Muscle of leg (tissue), 11 donors: ENCODE measurements around the gene SLC26A11. TPM values are rescaled to one million over a fixed set of nuclear protein-coding genes. Genes with fewer than 3 reads are reported as not detected.
"Not testable (repeated sequence)": the region's sequence is repeated elsewhere in the genome, so short reads cannot be mapped to it uniquely, and the experiment has no call there.

Source experiments
- DNase-seq: peaks from one replicate; pipeline ENCODE4 v3.0.0; 2013
- H3K27ac ChIP-seq: one replicate; pipeline ENCODE4 v1.5.1; 2013; ENCODE audit warnings: mild to moderate bottlenecking, low read length, control low read depth
- H3K27me3 ChIP-seq: one replicate; pipeline ENCODE4 v1.6.1; 2013; ENCODE audit warnings: low read length; ENCODE audit not compliant: control insufficient read depth, insufficient read depth
- H3K36me3 ChIP-seq: one replicate; pipeline ENCODE4 v1.6.1; 2013; ENCODE audit warnings: low read length; ENCODE audit not compliant: control insufficient read depth, insufficient read depth
- H3K4me1 ChIP-seq: one replicate; pipeline ENCODE4 v1.6.1; 2013; ENCODE audit warnings: low read length; ENCODE audit not compliant: control insufficient read depth, insufficient read depth
- H3K4me3 ChIP-seq: one replicate; pipeline ENCODE4 v1.5.1; 2013; ENCODE audit warnings: low read length, control low read depth
- H3K9me3 ChIP-seq: replicated peaks from 2 replicates; pipeline ENCODE4 v1.6.1; 2013; ENCODE audit warnings: low read depth, low read length; ENCODE audit not compliant: control insufficient read depth
- WGBS: methylation state at CpG from one replicate; pipeline ENCODE4 v1.1.5; 2013; ENCODE audit warnings: missing lambda C conversion rate; ENCODE audit not compliant: insufficient coverage; 5-methylcytosine and 5-hydroxymethylcytosine counted together
- polyA plus RNA-seq, 8 donors: library from polyadenylated mRNA; unstranded; fragments of 120-200 nt; gene quantifications; one replicate each; pipeline versions ENCODE4 v1.2.1 to v1.2.3, GENCODE V29; 2013; ENCODE audit warnings: inconsistent platforms in 1 of 8, low replicate concordance in 1 of 8; ENCODE audit not compliant: insufficient read length in 8 of 8, insufficient read depth in 1 of 8
- total RNA-seq: library from RNA; stranded (reverse); fragments of 120-200 nt; gene quantifications from one replicate; pipeline ENCODE4 v1.2.4, GENCODE V29; 2013

SLC26A11 gene
- total and polyA plus RNA-seq, 9 donors, result 7.1 to 15.2 (median 9.3) TPM

- 70% methylated on average over 7 of the region's 17 CpGs for WGBS
- no peak for DNase-seq
- Histone ChIP-seq H3K27ac (no peak overlapping the region), H3K9me3 (no peaks in the 10 kb centered on the region), H3K4me3 (peak overlapping the region; percentile 16), H3K4me1 (peaks cover 36% of the 10 kb centered on the region), H3K36me3 (peaks cover 34% of the 10 kb centered on the region), H3K27me3 (no peaks in the 10 kb centered on the region)
Observed at GRCh38 chr17:80265205-80266068, 45.2 kb downstream of the SLC26A11 start.

- peaks cover 44% of the 10 kb centered on the region for H3K36me3 ChIP-seq
- WGBS, result no CpG with 5 or more reads among the region's 6 CpGs
Observed at GRCh38 chr17:80267391-80267790, 47.2 kb downstream of the SLC26A11 start.

GRCh38 chr17:80268427-80268826, 48.2 kb downstream of the SLC26A11 start:
- Histone ChIP-seq H3K4me3 (no peak overlapping the region), H3K27ac (no peak overlapping the region), H3K4me1 (peaks cover 15% of the 10 kb centered on the region), H3K36me3 (peaks cover 54% of the 10 kb centered on the region), H3K9me3 (no peaks in the 10 kb centered on the region), H3K27me3 (no peaks in the 10 kb centered on the region)
- no CpG with 5 or more reads among the region's 4 CpGs for WGBS
- DNase-seq, result no peak

More at GRCh38 chr17:80267391-80267790, 47.2 kb downstream of the SLC26A11 start:
- Histone ChIP-seq H3K27ac (no peak overlapping the region), H3K27me3 (no peaks in the 10 kb centered on the region), H3K4me3 (no peak overlapping the region), H3K9me3 (no peaks in the 10 kb centered on the region), H3K4me1 (peaks cover 25% of the 10 kb centered on the region)
- no peak for DNase-seq

- Histone ChIP-seq H3K4me3 (no peak overlapping the region), H3K27me3 (no peaks in the 10 kb centered on the region), H3K36me3 (peaks cover 60% of the 10 kb centered on the region), H3K9me3 (no peaks in the 10 kb centered on the region), H3K27ac (no peak overlapping the region), H3K4me1 (peaks cover 7% of the 10 kb centered on the region)
- 80% methylated on average over 1 of the region's 2 CpGs for WGBS
- no peak for DNase-seq
Observed at GRCh38 chr17:80269405-80269807, 49.2 kb downstream of the SLC26A11 start.

- Histone ChIP-seq H3K27ac (no peak overlapping the region), H3K9me3 (no peaks in the 10 kb centered on the region), H3K4me3 (no peak overlapping the region), H3K27me3 (no peaks in the 10 kb centered on the region), H3K4me1 (peaks cover 3% of the 10 kb centered on the region), H3K36me3 (peaks cover 57% of the 10 kb centered on the region)
- no peak for DNase-seq
- 72% methylated on average over 10 of the region's 10 CpGs for WGBS
Observed at GRCh38 chr17:80270104-80270503, 49.9 kb downstream of the SLC26A11 start.

GRCh38 chr17:80270836-80271235, 50.6 kb downstream of the SLC26A11 start:
- Histone ChIP-seq H3K4me1 (no peaks in the 10 kb centered on the region), H3K9me3 (no peaks in the 10 kb centered on the region)
- WGBS, result 66% methylated on average over 4 of the region's 4 CpGs

GRCh38 chr17:80272366-80272765, 52.1 kb downstream of the SLC26A11 start:
- no peak overlapping the region for H3K27ac ChIP-seq
- no peaks in the 10 kb centered on the region for H3K27me3 ChIP-seq
- WGBS, result 79% methylated on average over 3 of the region's 10 CpGs
- peaks cover 53% of the 10 kb centered on the region for H3K36me3 ChIP-seq
- no peak overlapping the region for H3K4me3 ChIP-seq
- no peaks in the 10 kb centered on the region for H3K4me1 ChIP-seq
- no peaks in the 10 kb centered on the region for H3K9me3 ChIP-seq
- DNase-seq, result no peak

More at GRCh38 chr17:80270836-80271235, 50.6 kb downstream of the SLC26A11 start:
- no peak for DNase-seq
- H3K36me3 ChIP-seq, result peaks cover 55% of the 10 kb centered on the region
- no peaks in the 10 kb centered on the region for H3K27me3 ChIP-seq
- H3K4me3 ChIP-seq, result no peak overlapping the region
- no peak overlapping the region for H3K27ac ChIP-seq

GRCh38 chr17:80274331-80274730, 54.1 kb downstream of the SLC26A11 start:
- Histone ChIP-seq H3K4me1 (peaks cover 5% of the 10 kb centered on the region), H3K36me3 (peaks cover 59% of the 10 kb centered on the region), H3K27me3 (no peaks in the 10 kb centered on the region), H3K9me3 (no peaks in the 10 kb centered on the region), H3K27ac (no peak overlapping the region), H3K4me3 (no peak overlapping the region)
- DNase-seq, result no peak
- 83% methylated on average over 7 of the region's 9 CpGs for WGBS

GRCh38 chr17:80274871-80275449, 54.7 kb downstream of the SLC26A11 start:
- Histone ChIP-seq H3K4me3 (no peak overlapping the region), H3K4me1 (peaks cover 5% of the 10 kb centered on the region), H3K36me3 (peaks cover 60% of the 10 kb centered on the region), H3K27ac (no peak overlapping the region), H3K9me3 (no peaks in the 10 kb centered on the region), H3K27me3 (no peaks in the 10 kb centered on the region)
- 79% methylated on average over 3 of the region's 4 CpGs for WGBS
- DNase-seq, result no peak

GRCh38 chr17:80275857-80276256, 55.6 kb downstream of the SLC26A11 start:
- DNase-seq, H3K9me3 ChIP-seq, H3K27ac ChIP-seq, H3K4me3 ChIP-seq, H3K4me1 ChIP-seq, H3K27me3 ChIP-seq: not testable (repeated sequence)
- WGBS, result no CpG with 5 or more reads among the region's 8 CpGs
- H3K36me3 ChIP-seq, result peaks cover 55% of the 10 kb centered on the region
